ENCODE data around the gene PAPOLB.

PAPOLB gene

GRCh38 chr7:4866528-4867496 lies 5.0 kb upstream of the PAPOLB start:
- no peak overlapping the region for H3K4me3 ChIP-seq (ENCODE audit: low read depth, low read length)
- TF ChIP-seq, protein P1, sequence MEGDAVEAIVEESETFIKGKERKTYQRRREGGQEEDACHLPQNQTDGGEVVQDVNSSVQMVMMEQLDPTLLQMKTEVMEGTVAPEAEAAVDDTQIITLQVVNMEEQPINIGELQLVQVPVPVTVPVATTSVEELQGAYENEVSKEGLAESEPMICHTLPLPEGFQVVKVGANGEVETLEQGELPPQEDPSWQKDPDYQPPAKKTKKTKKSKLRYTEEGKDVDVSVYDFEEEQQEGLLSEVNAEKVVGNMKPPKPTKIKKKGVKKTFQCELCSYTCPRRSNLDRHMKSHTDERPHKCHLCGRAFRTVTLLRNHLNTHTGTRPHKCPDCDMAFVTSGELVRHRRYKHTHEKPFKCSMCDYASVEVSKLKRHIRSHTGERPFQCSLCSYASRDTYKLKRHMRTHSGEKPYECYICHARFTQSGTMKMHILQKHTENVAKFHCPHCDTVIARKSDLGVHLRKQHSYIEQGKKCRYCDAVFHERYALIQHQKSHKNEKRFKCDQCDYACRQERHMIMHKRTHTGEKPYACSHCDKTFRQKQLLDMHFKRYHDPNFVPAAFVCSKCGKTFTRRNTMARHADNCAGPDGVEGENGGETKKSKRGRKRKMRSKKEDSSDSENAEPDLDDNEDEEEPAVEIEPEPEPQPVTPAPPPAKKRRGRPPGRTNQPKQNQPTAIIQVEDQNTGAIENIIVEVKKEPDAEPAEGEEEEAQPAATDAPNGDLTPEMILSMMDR (IDR thresholded peaks at IDR 0.05; ENCODE audit: low read depth, low read length, missing control alignments) = no peak
- DNase-seq (ENCODE audit: low read depth) = no peak

DNA sequence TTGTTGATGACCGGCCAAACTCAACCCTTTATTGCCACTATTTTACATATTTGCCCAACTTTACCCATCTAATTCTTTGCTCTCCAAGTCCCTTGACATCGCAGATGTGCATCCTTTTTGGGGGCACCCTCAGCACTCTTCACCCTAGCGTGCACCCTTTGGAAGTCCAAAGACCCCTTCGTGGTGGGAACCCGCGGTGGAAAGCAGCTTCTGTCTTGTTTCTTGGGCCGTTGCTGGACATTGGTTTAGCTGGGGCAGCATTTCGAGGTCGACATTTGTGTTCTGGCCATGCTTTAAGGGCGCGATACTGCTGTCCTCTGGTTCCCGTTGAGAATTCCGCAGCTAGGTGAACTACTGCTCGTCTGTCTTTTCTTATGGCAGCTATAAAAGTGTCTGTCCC lies 326 bp upstream of the PAPOLB start:
- no peak for DNase-seq (ENCODE audit: low read depth)
- TF ChIP-seq, protein P1 (IDR thresholded peaks at IDR 0.05; ENCODE audit: low read depth, low read length, missing control alignments) = no peak
- H3K4me3 ChIP-seq (ENCODE audit: low read depth, low read length) = peak overlapping the region; percentile 38; the same call in 1 of the 2 replicates

DNA sequence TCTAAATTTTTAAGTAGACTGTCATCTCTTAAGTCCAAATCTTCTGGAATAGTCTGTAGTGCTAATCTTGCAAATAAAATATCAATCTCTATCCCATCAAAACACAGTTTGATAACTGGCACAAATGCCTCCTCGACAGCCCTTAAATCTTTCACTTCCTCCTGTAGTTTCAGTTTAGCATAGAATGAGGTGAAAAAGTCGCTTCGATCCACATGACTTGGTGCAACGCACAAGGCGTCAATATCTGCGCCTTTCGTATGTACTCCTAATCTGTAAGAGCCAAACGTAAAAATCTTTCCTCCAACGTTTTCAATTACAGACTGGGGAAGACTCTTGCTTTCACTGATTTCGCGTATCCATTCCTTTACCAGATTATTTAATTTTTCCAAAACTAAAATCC lies 603 bp downstream of the PAPOLB start:
- DNase-seq (ENCODE audit: low read depth) = no peak
- TF ChIP-seq, protein P1 (IDR thresholded peaks at IDR 0.05; ENCODE audit: low read depth, low read length, missing control alignments) = no peak
- peak overlapping the region; percentile 38; the same call in 1 of the 2 replicates for H3K4me3 ChIP-seq (ENCODE audit: low read depth, low read length)

- no peak overlapping the region for H3K4me3 ChIP-seq (ENCODE audit: low read depth, low read length)
- TF ChIP-seq, protein P1 (IDR thresholded peaks at IDR 0.05; ENCODE audit: low read depth, low read length, missing control alignments) = no peak
- DNase-seq (ENCODE audit: low read depth) = no peak
These were observed 4.6 kb downstream of the PAPOLB start for GRCh38 chr7:4857189-4857588.

DNA sequence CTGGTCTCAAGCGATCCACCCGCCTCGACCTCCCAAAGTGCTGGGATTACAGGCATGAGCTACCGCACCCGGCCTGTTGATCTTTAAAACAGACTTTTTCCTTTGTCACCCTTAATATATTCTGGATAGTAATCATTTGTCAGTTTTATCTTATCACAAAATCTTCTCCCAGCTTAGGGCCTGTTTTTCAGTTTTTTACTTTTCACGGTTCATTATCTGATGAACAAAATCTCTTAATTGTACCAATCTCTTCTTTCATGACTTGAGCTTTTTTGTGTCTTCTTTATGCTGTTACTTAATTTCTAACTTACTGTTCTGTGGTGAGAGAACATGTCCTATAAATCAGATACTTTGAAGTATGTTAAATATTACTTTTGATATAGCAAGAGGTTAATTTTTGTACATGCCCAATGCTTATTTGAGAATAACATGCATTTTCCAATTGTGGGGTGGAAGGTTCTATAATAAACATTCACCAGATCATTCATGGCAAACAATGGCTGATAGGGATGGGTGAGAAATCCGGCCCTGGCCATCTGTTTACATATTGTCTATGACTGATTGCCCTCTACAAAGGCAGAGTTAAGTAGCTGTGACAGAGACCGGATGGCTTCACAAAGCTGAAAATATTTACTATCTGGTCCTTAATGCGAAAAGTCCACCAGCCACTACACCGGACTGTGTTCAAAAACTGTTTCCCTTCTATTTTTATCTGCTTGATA lies 5.3 kb downstream of the PAPOLB start:
- no peak overlapping the region for H3K4me3 ChIP-seq (ENCODE audit: low read depth, low read length)
- DNase-seq (ENCODE audit: low read depth) = no peak
- TF ChIP-seq, protein P1 (IDR thresholded peaks at IDR 0.05; ENCODE audit: low read depth, low read length, missing control alignments) = no peak

DNA sequence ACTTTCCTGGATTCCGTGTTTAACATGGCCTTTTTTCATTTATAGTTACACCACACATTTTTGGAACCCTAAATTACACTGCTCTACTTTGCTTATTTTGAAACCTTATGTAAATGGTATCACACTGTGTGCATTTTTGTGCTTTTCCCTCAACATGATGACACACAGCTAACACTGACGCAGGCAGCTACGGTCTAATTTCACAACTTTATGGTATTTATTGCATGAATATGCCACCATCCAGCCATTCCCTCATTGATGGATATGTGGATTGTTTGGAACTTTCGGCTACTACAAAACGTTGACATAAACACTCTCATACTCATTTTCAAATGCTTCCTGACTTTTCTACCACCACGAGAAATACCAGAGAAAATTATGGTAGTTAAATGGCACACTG lies 6.9 kb downstream of the PAPOLB start:
- TF ChIP-seq, protein P1 (IDR thresholded peaks at IDR 0.05; ENCODE audit: low read depth, low read length, missing control alignments) = no peak
- DNase-seq (ENCODE audit: low read depth) = no peak
- H3K4me3 ChIP-seq (ENCODE audit: low read depth, low read length) = no peak overlapping the region

Measured in GM12864 (cell line).